HepG2 (cell line): ENCODE data around the gene SCEL.

ENCODE experiments used
- EZH2 ChIP-seq: conservative IDR thresholded peaks from 2 replicates; pipeline ENCODE4 v1.6.1; 2012; ENCODE audit warnings: mild to moderate bottlenecking, low read depth, low read length, moderate library complexity
- GABPA ChIP-seq, 2 experiments: IDR thresholded peaks; 2 replicates each; pipeline ENCODE4 v1.6.1; 2011 to 2016; ENCODE audit warnings: low read depth in 2 of 2, low read length in 1 of 2, missing biosample characterization in 1 of 2, missing genetic modification characterization in 1 of 2
- HMG20A ChIP-seq: IDR thresholded peaks from 2 replicates; pipeline ENCODE4 v1.6.1; 2016; ENCODE audit warnings: borderline replicate concordance
- HNRNPUL1 ChIP-seq: fragments of 200-400 bp; formaldehyde crosslinking; IDR thresholded peaks from 2 replicates; pipeline ENCODE4 v1.6.1; 2017; ENCODE audit warnings: low read depth, mild to moderate bottlenecking, low read length, moderate library complexity
- JUND ChIP-seq: sonication (generic); formaldehyde crosslinking; IDR thresholded peaks from 2 replicates; pipeline ENCODE4 v1.8.0; 2022; ENCODE audit warnings: mild to moderate bottlenecking, missing genetic modification reagents
- KAT7 ChIP-seq: IDR thresholded peaks from 2 replicates; pipeline ENCODE4 v1.6.1; 2018; ENCODE audit warnings: borderline replicate concordance, missing compliant biosample characterization
- MTA3 ChIP-seq: sonication (generic); formaldehyde crosslinking; IDR thresholded peaks from 2 replicates; pipeline ENCODE4 v1.4.0; 2020; ENCODE audit warnings: missing genetic modification reagents
- NR2F6 ChIP-seq, 2 experiments: IDR thresholded peaks; 2 replicates each; pipeline ENCODE4 v1.6.1; 2016; ENCODE audit warnings: antibody characterized with exemption in 1 of 2, mild to moderate bottlenecking in 1 of 2
- POLR2AphosphoS5 ChIP-seq: IDR thresholded peaks from 2 replicates; pipeline ENCODE4 v1.6.1; 2012; ENCODE audit warnings: low read depth, low read length
- ZFP36L2 ChIP-seq: sonication (generic); formaldehyde crosslinking; IDR thresholded peaks from 2 replicates; pipeline ENCODE4 v1.4.0; 2020; ENCODE audit warnings: missing genetic modification reagents
- ZNF317 ChIP-seq: sonication (generic); formaldehyde crosslinking; IDR thresholded peaks from 2 replicates; pipeline ENCODE4 v1.5.0; 2020; ENCODE audit warnings: mild to moderate bottlenecking, missing genetic modification reagents
- ZNF766 ChIP-seq: sonication (generic); formaldehyde crosslinking; IDR thresholded peaks from 2 replicates; pipeline ENCODE4 v1.5.0; 2020; ENCODE audit warnings: missing genetic modification reagents, borderline replicate concordance
- ZNF781 ChIP-seq: sonication (generic); formaldehyde crosslinking; IDR thresholded peaks from 2 replicates; pipeline ENCODE4 v1.5.1; 2020; ENCODE audit warnings: borderline replicate concordance, mild to moderate bottlenecking, missing genetic modification reagents; ENCODE audit errors: not compliant biosample characterization
- TF ChIP-seq, protein P1 (sequence below): sonication (generic); formaldehyde crosslinking; IDR thresholded peaks from 2 replicates; pipeline ENCODE4 v1.4.0; 2020; ENCODE audit warnings: missing genetic modification reagents, borderline replicate concordance

DNA sequence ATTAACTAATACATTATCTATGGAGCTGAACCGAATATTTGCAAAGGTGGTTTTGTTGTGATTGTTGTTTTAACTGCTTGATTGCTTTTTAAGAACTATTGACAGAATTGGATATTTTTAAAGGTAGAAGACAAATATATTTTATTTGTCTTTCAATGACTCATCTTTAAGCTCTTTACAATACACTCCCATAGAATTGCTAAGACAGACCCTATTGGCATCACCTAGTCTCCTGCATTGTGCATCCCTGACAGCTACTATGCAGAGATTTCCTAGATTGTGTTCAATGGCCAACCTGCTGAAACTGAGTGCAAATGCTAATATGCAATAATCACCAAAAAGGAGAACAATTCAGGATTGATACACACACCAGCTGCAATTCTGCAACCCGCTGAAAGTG lies 19.7 kb upstream of the SCEL start:
- TF ChIP-seq JUND (CRISPR knock-in tag) (no peak), GABPA (IDR thresholded peaks at IDR 0.05; ENCODE audit: low read depth, low read length) (no peak), GABPA (CRISPR knock-in tag; IDR thresholded peaks at IDR 0.05; ENCODE audit: low read depth) (no peak), ZNF766 (CRISPR knock-in tag) (no peak), ZFP36L2 (CRISPR knock-in tag) (no peak), ZNF781 (no peak), POLR2AphosphoS5 (no peak), EZH2 (no peak), HMG20A (CRISPR knock-in tag) (no peak), ZNF317 (CRISPR knock-in tag) (no peak), KAT7 (CRISPR knock-in tag) (no peak), NR2F6 (IDR thresholded peaks at IDR 0.05) (no peak), NR2F6 (CRISPR knock-in tag; IDR thresholded peaks at IDR 0.05) (no peak), HNRNPUL1 (no peak), MTA3 (CRISPR knock-in tag) (no peak)
- TF ChIP-seq, protein P1, sequence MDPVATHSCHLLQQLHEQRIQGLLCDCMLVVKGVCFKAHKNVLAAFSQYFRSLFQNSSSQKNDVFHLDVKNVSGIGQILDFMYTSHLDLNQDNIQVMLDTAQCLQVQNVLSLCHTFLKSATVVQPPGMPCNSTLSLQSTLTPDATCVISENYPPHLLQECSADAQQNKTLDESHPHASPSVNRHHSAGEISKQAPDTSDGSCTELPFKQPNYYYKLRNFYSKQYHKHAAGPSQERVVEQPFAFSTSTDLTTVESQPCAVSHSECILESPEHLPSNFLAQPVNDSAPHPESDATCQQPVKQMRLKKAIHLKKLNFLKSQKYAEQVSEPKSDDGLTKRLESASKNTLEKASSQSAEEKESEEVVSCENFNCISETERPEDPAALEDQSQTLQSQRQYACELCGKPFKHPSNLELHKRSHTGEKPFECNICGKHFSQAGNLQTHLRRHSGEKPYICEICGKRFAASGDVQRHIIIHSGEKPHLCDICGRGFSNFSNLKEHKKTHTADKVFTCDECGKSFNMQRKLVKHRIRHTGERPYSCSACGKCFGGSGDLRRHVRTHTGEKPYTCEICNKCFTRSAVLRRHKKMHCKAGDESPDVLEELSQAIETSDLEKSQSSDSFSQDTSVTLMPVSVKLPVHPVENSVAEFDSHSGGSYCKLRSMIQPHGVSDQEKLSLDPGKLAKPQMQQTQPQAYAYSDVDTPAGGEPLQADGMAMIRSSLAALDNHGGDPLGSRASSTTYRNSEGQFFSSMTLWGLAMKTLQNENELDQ (CRISPR knock-in tag), result no peak
